Thyroid gland (tissue), 4 donors: ENCODE measurements around the gene OR4D5. TPM values are rescaled to one million over a fixed set of nuclear protein-coding genes. Genes with fewer than 3 reads are reported as not detected.

ENCODE experiments used
- DNase-seq, 2 donors: peaks; one replicate each; pipeline ENCODE4 v3.0.0-alpha.2; 2019
- H3K27ac ChIP-seq, 3 donors: fragments of 200-600 bp; sonication (generic); 1 replicate in 2 of 3; 2 replicates in 1 of 3; pipeline ENCODE4 v1.5.1; 2016 to 2019; ENCODE audit warnings: mild to moderate bottlenecking in 1 of 3, moderate library complexity in 1 of 3
- H3K27me3 ChIP-seq: fragments of 200-600 bp; sonication (generic); one replicate; pipeline ENCODE4 v1.5.1; 2019
- H3K36me3 ChIP-seq, 2 donors: fragments of 200-600 bp; sonication (generic); one replicate each; pipeline ENCODE4 v1.5.1; 2016 to 2019
- H3K4me1 ChIP-seq, 2 donors: fragments of 200-600 bp; sonication (generic); one replicate each; pipeline ENCODE4 v1.5.1; 2017 to 2019
- H3K4me3 ChIP-seq, 3 donors: fragments of 200-600 bp; sonication (generic); replicated peaks in 1 of 3; 1 replicate in 2 of 3; 2 replicates in 1 of 3; pipeline ENCODE4 v1.5.1; 2016; ENCODE audit warnings: mild to moderate bottlenecking in 1 of 3
- H3K9me3 ChIP-seq: fragments of 200-600 bp; sonication (generic); one replicate; pipeline ENCODE4 v1.5.1; 2017
- POLR2A ChIP-seq, 2 donors: fragments of 450-650 bp; IDR thresholded peaks; one replicate each; pipeline ENCODE4 v1.6.1; 2017; ENCODE audit warnings: antibody characterized with exemption in 2 of 2, mild to moderate bottlenecking in 2 of 2, moderate library complexity in 1 of 2
- WGBS, 2 donors: methylation state at CpG; one replicate each; pipeline ENCODE4 v1.1.5; 2017; 5-methylcytosine and 5-hydroxymethylcytosine counted together
- intact Hi-C: fragments of 100-400 bp; cut with DNase I; formaldehyde crosslinking; loops from one replicate; pipeline ENCODE4 v1.15.1; 2023
- total RNA-seq, 4 donors: library from RNA; depleted of rRNA; stranded (reverse); fragments of >200 nt; gene quantifications; one replicate each; pipeline ENCODE4 v1.2.3, GENCODE V29; 2016
- TF ChIP-seq, protein P1 (sequence below), 6 experiments: fragments of 200-600 bp in 3 of 6; fragments of 450-650 bp in 3 of 6; sonication (generic) in 3 of 6; IDR thresholded peaks; one replicate each; pipeline ENCODE4 v1.5.1; 2016 to 2019; ENCODE audit warnings: antibody characterized with exemption in 6 of 6, mild to moderate bottlenecking in 2 of 6, inconsistent platforms in 1 of 6, moderate library complexity in 1 of 6

The OR4D5 gene
- total RNA-seq, 4 donors from 2014 or later = 1.7 to 2.6 TPM; not detected in 2

- intact Hi-C loops = no loop called here
- Histone ChIP-seq H3K27ac (no peak overlapping the region), H3K9me3 (no peaks in the 10 kb centered on the region), H3K27me3 (no peaks in the 10 kb centered on the region), H3K36me3 (no peaks in the 10 kb centered on the region), H3K4me1 (no peaks in the 10 kb centered on the region), H3K4me3 (no peak overlapping the region)
- no peak for TF ChIP-seq POLR2A (IDR thresholded peaks at IDR 0.05)
- DNase-seq = no peak
- 79 to 82% methylated on average over 3 of the region's 3 CpGs for WGBS, 2 donors
Measured at GRCh38 chr11:123904932-123905331, 34.5 kb upstream of the OR4D5 start.

DNA sequence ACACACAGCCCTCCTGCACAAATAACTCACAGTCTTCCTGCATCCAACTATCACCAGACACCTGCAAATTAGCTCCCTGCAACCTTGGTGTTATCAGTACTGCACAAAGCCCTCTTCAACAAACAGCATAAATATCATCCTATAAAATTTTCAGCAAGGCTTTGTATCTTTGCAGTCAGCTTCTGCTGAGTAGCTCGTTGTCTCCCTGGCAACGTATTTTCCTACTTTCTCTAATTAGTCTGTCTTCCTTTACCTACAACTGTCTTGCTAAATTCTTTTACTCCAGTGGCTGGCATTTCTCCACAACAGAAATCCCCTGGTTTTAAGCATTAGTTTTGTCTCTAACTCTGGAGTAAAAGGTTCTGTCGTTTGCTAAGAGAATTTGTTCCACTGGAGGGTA is 33.6 kb upstream of the OR4D5 start:
- H3K27me3 ChIP-seq = no peaks in the 10 kb centered on the region
- DNase-seq = no peak
- H3K27ac ChIP-seq = no peak overlapping the region
- H3K9me3 ChIP-seq = no peaks in the 10 kb centered on the region
- H3K36me3 ChIP-seq = no peaks in the 10 kb centered on the region
- H3K4me3 ChIP-seq = no peak overlapping the region
- WGBS, 2 donors = 42 to 46% methylated on average over 3 of the region's 3 CpGs
- intact Hi-C loops = no loop called here
- no peaks in the 10 kb centered on the region for H3K4me1 ChIP-seq
- no peak for TF ChIP-seq POLR2A (IDR thresholded peaks at IDR 0.05)
- TF ChIP-seq, protein P1, sequence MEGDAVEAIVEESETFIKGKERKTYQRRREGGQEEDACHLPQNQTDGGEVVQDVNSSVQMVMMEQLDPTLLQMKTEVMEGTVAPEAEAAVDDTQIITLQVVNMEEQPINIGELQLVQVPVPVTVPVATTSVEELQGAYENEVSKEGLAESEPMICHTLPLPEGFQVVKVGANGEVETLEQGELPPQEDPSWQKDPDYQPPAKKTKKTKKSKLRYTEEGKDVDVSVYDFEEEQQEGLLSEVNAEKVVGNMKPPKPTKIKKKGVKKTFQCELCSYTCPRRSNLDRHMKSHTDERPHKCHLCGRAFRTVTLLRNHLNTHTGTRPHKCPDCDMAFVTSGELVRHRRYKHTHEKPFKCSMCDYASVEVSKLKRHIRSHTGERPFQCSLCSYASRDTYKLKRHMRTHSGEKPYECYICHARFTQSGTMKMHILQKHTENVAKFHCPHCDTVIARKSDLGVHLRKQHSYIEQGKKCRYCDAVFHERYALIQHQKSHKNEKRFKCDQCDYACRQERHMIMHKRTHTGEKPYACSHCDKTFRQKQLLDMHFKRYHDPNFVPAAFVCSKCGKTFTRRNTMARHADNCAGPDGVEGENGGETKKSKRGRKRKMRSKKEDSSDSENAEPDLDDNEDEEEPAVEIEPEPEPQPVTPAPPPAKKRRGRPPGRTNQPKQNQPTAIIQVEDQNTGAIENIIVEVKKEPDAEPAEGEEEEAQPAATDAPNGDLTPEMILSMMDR (IDR thresholded peaks at IDR 0.05) = no peak

GRCh38 chr11:123920943-123921342 is 18.5 kb upstream of the OR4D5 start:
- H3K36me3 ChIP-seq = no peaks in the 10 kb centered on the region
- intact Hi-C loops = no loop called here
- TF ChIP-seq POLR2A (IDR thresholded peaks at IDR 0.05) = no peak
- TF ChIP-seq, protein P1 (IDR thresholded peaks at IDR 0.05) = no peak
- H3K9me3 ChIP-seq = no peaks in the 10 kb centered on the region
- H3K27me3 ChIP-seq = no peaks in the 10 kb centered on the region
- H3K4me3 ChIP-seq = no peak overlapping the region
- DNase-seq = no peak
- H3K27ac ChIP-seq = no peak overlapping the region
- H3K4me1 ChIP-seq = no peaks in the 10 kb centered on the region
- WGBS, 2 donors = 78 to 85% methylated on average over 3 of the region's 3 CpGs

GRCh38 chr11:123924027-123924426 is 15.4 kb upstream of the OR4D5 start:
- TF ChIP-seq, protein P1 (IDR thresholded peaks at IDR 0.05) = no peak
- TF ChIP-seq POLR2A (IDR thresholded peaks at IDR 0.05) = no peak
- H3K4me3 ChIP-seq = no peak overlapping the region
- no peak overlapping the region for H3K27ac ChIP-seq
- no peak for DNase-seq
- 83 to 84% methylated on average over 1 of the region's 1 CpG for WGBS, 2 donors
- H3K36me3 ChIP-seq = no peaks in the 10 kb centered on the region
- no peaks in the 10 kb centered on the region for H3K27me3 ChIP-seq
- no peaks in the 10 kb centered on the region for H3K4me1 ChIP-seq
- intact Hi-C loops = no loop called here
- H3K9me3 ChIP-seq = no peaks in the 10 kb centered on the region

DNA sequence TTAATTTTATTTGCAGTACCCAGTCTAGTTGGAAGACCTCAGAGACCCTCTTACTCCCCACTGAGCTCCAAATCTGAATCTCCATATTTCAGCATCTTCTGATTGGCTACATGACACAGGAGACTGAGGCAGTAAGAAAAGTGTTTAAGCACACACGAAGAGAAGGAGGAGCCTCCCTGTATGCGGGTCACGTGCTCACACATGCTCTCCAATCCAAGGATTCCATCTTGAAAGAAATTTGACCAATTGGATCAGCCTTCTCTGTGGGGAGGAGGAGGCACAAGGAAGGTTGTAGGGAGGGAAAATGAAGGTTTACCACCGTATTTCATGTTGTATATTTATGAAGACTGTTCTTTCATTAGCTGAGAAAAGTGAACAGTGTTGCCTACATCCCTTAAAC is 3.0 kb downstream of the OR4D5 start:
- TF ChIP-seq, protein P1 (IDR thresholded peaks at IDR 0.05) = no peak
- TF ChIP-seq POLR2A (IDR thresholded peaks at IDR 0.05) = no peak
- intact Hi-C loops = no loop called here
- no peaks in the 10 kb centered on the region for H3K36me3 ChIP-seq
- no peaks in the 10 kb centered on the region for H3K4me1 ChIP-seq
- H3K9me3 ChIP-seq = no peaks in the 10 kb centered on the region
- WGBS, 2 donors = 86 to 87% methylated on average over 4 of the region's 4 CpGs
- H3K4me3 ChIP-seq = no peak overlapping the region
- no peak overlapping the region for H3K27ac ChIP-seq
- no peak for DNase-seq
- no peaks in the 10 kb centered on the region for H3K27me3 ChIP-seq

GRCh38 chr11:123943738-123944137 is 4.3 kb downstream of the OR4D5 start, which contains the start of gene OR6T1:
TSS of gene OR6T1 (minus strand) at chr11:123943838. CDS start at chr11:123943838, 0 bp downstream.
- Histone ChIP-seq H3K9me3 (no peaks in the 10 kb centered on the region), H3K4me3 (no peak within 1 kb of the TSS), H3K27me3 (no peaks in the 10 kb centered on the region), H3K27ac (no peak within 1 kb of the TSS), H3K36me3 (no peaks in the 10 kb centered on the region), H3K4me1 (no peaks in the 10 kb centered on the region)
- intact Hi-C loops = no loop called here
- TF ChIP-seq POLR2A (IDR thresholded peaks at IDR 0.05) = no peak
- TF ChIP-seq, protein P1 (IDR thresholded peaks at IDR 0.05) = no peak
- 91 to 97% methylated on average over 3 of the region's 3 CpGs for WGBS, 2 donors
- DNase-seq = no peak
